BLaER1 (cell line): Measurements from ENCODE around the gene DAPK2.

Experiments
- H3K27ac ChIP-seq: shearing (Covaris generic); formaldehyde crosslinking; 2 replicates; pipeline ENCODE4 v1.8.1; 2022
- H3K27me3 ChIP-seq: shearing (Covaris generic); formaldehyde crosslinking; 2 replicates; pipeline ENCODE4 v1.8.1; 2022
- H3K36me3 ChIP-seq: shearing (Covaris generic); formaldehyde crosslinking; 2 replicates; pipeline ENCODE4 v1.8.1; 2022
- H3K4me1 ChIP-seq: shearing (Covaris generic); formaldehyde crosslinking; 2 replicates; pipeline ENCODE4 v1.8.1; 2022
- H3K4me2 ChIP-seq: shearing (Covaris generic); formaldehyde crosslinking; 2 replicates; pipeline ENCODE4 v1.8.1; 2022
- H3K4me3 ChIP-seq: shearing (Covaris generic); formaldehyde crosslinking; 2 replicates; pipeline ENCODE4 v1.8.1; 2022
- H3K9ac ChIP-seq: shearing (Covaris generic); formaldehyde crosslinking; 2 replicates; pipeline ENCODE4 v1.8.1; 2022
- H3K9me3 ChIP-seq: shearing (Covaris generic); formaldehyde crosslinking; 2 replicates; pipeline ENCODE4 v1.8.1; 2022
- H4K20me1 ChIP-seq: shearing (Covaris generic); formaldehyde crosslinking; 2 replicates; pipeline ENCODE4 v1.8.1; 2022
- Cebpa-rat ChIP-seq: shearing (Covaris generic); IDR thresholded peaks from 2 replicates; pipeline ENCODE4 v1.8.1; 2022

Gene DAPK2

DNA sequence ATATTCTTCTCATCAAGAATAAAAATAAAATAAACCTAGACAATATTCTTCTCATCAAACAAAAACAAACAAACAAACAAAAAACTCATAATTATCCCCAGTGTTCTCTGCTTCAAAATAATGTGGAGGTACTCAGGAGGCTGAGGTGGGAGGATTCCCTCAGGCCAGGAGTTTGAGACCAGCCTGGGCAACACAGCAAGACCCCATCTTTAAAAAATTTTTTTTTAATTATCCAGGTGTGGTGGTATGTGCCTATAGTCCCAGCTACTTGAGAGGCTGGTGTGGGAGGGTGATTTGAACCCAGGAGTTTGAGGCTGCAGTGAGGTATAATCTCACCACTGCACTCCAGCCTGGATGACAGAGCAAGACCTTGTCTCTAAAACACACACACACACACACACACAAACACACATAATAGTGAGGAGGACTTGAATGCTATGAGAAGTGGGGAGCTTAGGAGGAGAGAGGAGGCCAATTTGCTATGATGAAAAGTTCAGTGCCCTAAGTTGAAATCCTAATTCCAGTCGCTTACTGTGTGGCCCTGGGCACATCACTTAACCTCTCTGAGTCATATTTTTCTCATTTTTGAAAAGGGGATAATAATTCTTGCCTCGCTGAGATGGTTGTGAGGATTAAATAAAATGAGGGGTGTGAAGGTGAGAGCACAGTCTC is 176.8 kb downstream of the DAPK2 start:
- Histone ChIP-seq H3K27ac (no peak overlapping the region), H4K20me1 (no peaks in the 10 kb centered on the region), H3K9ac (no peak overlapping the region), H3K36me3 (no peaks in the 10 kb centered on the region), H3K4me3 (no peak overlapping the region), H3K9me3 (no peaks in the 10 kb centered on the region), H3K27me3 (no peaks in the 10 kb centered on the region), H3K4me1 (no peaks in the 10 kb centered on the region), H3K4me2 (no peak overlapping the region)
- no peak for TF ChIP-seq Cebpa-rat

DNA sequence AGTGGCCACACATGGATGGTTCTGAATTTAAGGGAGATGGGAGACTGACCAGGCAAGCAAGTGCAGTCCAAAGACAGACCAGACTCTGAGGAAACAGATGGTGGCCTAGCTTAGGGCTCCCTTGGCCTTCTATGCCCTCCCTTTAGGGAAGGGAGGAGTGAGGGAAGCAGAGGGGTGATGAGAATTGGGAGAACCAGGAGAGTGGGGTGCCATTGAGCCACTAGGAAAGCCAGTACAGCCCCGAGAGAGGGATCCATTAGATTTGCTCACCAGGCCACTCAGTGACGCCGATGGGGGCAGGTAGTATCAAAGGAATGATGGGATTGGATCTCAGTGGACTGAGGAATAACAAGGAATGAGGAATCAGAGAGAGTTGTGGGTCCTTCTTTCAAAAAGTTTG is 182.1 kb downstream of the DAPK2 start:
- no peak for TF ChIP-seq Cebpa-rat
- H3K36me3 ChIP-seq, result no peaks in the 10 kb centered on the region
- H3K27ac ChIP-seq, result no peak overlapping the region

DNA sequence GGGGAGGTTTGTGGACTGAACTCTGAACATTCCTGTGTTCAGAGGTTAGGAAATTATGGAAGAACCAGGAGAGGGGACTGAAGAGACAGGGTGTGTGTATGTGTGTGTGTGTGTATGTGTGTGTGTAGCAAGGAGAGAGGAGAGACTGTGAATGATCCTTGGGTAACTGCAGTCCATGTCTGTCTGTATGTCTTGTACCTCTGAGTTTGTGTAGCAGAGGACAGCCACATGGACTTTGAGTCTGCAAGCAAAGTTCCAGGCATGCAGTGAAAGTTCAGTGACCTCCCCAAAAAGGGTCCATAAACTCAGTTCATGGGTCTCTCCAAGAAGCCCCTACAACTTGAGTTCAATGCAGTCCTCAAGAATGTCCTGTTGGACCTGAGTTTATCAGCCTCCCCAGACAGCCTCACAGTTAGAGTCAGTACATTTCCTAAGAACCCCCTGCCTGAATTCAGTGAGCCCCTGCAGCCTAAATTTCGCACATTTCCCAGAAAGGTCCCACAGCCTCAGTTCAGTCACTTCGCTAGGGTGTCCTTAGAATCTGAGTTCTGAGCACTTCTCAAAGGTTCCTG is 184.3 kb downstream of the DAPK2 start:
- H3K27ac ChIP-seq, result no peak overlapping the region
- no peaks in the 10 kb centered on the region for H4K20me1 ChIP-seq
- H3K4me3 ChIP-seq, result no peak overlapping the region
- TF ChIP-seq Cebpa-rat, result no peak
- H3K27me3 ChIP-seq, result no peaks in the 10 kb centered on the region
- no peak overlapping the region for H3K4me2 ChIP-seq
- H3K9ac ChIP-seq, result no peak overlapping the region
- no peaks in the 10 kb centered on the region for H3K9me3 ChIP-seq
- no peaks in the 10 kb centered on the region for H3K36me3 ChIP-seq
- H3K4me1 ChIP-seq, result peaks cover 18% of the 10 kb centered on the region

More for the DNA sequence above, 182.1 kb downstream of the DAPK2 start:
- Histone ChIP-seq H4K20me1 (no peaks in the 10 kb centered on the region), H3K4me3 (no peak overlapping the region), H3K4me1 (peaks cover 18% of the 10 kb centered on the region), H3K27me3 (no peaks in the 10 kb centered on the region), H3K9me3 (no peaks in the 10 kb centered on the region), H3K4me2 (no peak overlapping the region), H3K9ac (no peak overlapping the region)

DNA sequence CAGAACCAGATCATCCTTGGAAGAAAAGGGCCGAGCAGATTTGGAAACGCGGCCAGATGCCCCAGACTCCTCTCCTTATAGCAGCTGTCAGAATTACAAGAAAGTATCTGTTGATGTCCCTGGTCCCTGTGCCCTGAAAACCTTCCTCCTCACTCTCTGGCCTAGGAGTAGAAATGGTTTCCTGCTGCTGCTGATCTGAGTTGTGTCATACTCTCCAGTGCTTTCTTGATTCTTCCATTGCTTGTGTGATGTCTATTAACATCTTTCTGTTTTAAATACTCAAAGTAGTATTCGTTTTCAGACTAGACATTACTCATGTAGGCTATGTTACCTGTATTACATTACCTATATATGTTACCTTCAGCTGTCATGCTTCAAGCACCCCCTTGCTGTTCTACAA is 185.7 kb downstream of the DAPK2 start:
- peaks cover 18% of the 10 kb centered on the region for H3K4me1 ChIP-seq
- no peak overlapping the region for H3K27ac ChIP-seq
- H3K4me2 ChIP-seq, result peak overlapping the region; percentile 56
- no peaks in the 10 kb centered on the region for H4K20me1 ChIP-seq
- H3K9ac ChIP-seq, result no peak overlapping the region
- H3K36me3 ChIP-seq, result no peaks in the 10 kb centered on the region
- no peak overlapping the region for H3K4me3 ChIP-seq
- H3K9me3 ChIP-seq, result no peaks in the 10 kb centered on the region
- H3K27me3 ChIP-seq, result no peaks in the 10 kb centered on the region
- TF ChIP-seq Cebpa-rat, result no peak

DNA sequence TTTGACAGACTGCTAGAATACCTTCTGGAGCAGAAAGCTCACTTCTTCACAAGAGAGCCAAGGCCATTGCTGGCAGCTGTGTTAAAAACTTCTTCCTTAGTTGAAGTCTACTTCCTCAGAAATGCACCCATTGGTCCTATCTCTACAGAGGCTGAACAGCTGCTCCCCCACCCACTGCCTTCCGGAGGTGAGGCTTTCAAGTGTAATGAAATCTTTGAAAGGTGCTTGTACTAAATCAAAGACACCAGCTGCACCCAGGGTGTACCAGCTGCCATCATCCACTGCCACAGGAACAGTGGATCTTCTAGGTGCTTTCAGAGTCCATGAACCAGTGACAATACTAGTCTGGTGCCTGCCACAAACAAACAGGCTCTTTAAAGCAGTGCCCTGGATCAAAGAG is 186.1 kb downstream of the DAPK2 start:
- Histone ChIP-seq H3K27me3 (no peaks in the 10 kb centered on the region), H3K9ac (no peak overlapping the region), H3K4me1 (peaks cover 18% of the 10 kb centered on the region), H3K9me3 (no peaks in the 10 kb centered on the region), H4K20me1 (no peaks in the 10 kb centered on the region), H3K4me2 (peak overlapping the region; percentile 56), H3K27ac (no peak overlapping the region), H3K4me3 (no peak overlapping the region), H3K36me3 (no peaks in the 10 kb centered on the region)
- TF ChIP-seq Cebpa-rat, result no peak

DNA sequence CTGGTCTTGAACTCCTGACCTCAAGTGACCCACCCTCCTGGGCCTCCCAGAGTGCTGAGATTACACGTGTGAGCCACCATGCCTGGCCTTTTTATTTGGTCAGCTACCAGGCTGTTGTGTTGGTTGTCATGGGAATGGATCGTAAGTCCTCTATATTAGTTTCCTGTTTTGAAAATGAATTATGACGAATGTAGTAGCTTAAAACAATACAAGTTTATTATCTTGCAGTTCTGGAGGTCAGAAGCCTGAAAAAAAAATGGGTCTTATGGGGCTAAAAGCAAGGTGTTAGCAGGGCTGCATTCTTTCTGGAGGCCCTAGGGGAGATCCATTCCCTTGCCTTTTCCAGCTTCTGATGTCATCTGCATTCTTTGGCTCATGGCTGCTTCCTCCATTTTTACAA is 187.4 kb downstream of the DAPK2 start:
- Histone ChIP-seq H3K9ac (no peak overlapping the region), H3K4me1 (peaks cover 18% of the 10 kb centered on the region), H3K27ac (no peak overlapping the region), H3K4me3 (no peak overlapping the region), H3K9me3 (no peaks in the 10 kb centered on the region), H3K27me3 (no peaks in the 10 kb centered on the region), H3K36me3 (no peaks in the 10 kb centered on the region), H4K20me1 (no peaks in the 10 kb centered on the region), H3K4me2 (no peak overlapping the region)
- no peak for TF ChIP-seq Cebpa-rat

DNA sequence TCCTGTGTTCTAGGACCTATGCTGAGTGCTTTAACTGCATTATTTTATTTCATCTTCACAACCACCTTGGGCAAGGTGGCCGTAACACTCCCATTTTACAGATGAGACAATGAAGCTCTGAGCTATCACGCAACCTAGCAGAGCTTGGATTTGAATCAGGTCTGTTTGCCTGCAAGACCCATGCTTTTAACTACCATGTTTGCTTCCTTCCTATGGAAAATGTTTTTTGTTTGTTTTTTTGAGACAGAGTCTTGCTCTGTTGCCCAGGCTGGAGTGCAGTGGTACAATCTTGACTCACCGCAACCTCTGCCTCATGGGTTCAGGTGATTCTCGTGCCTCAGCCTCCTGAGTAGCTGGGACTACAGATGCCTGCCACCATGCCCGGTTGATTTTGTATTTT is 187.8 kb downstream of the DAPK2 start:
- no peak overlapping the region for H3K9ac ChIP-seq
- H3K4me3 ChIP-seq, result no peak overlapping the region
- H3K27me3 ChIP-seq, result no peaks in the 10 kb centered on the region
- H3K36me3 ChIP-seq, result no peaks in the 10 kb centered on the region
- no peaks in the 10 kb centered on the region for H4K20me1 ChIP-seq
- TF ChIP-seq Cebpa-rat, result no peak
- no peak overlapping the region for H3K4me2 ChIP-seq
- no peaks in the 10 kb centered on the region for H3K9me3 ChIP-seq
- H3K27ac ChIP-seq, result no peak overlapping the region
- peaks cover 18% of the 10 kb centered on the region for H3K4me1 ChIP-seq

DNA sequence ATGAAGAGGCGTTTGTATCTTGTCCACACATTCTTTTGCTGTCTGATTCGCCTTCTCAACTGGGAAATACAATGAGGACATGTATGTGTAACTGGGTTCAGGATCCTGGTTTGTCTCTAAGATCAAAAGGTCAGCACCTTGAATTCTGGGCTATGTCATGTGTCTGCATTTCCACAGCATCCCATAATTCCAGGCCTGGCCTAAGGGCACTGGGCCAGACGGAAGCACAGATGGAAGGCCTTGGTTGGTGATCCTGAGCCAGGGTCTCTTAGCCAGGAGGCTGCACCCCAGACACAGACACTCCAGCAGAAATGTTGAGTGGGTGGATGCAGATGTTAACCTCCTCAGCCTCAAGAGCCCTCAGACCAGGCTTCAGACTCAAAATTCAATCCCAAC is 188.8 kb downstream of the DAPK2 start:
- no peak overlapping the region for H3K9ac ChIP-seq
- no peaks in the 10 kb centered on the region for H3K36me3 ChIP-seq
- TF ChIP-seq Cebpa-rat, result no peak
- no peak overlapping the region for H3K4me2 ChIP-seq
- H3K4me3 ChIP-seq, result no peak overlapping the region
- no peaks in the 10 kb centered on the region for H4K20me1 ChIP-seq
- peaks cover 18% of the 10 kb centered on the region for H3K4me1 ChIP-seq
- H3K27ac ChIP-seq, result no peak overlapping the region
- no peaks in the 10 kb centered on the region for H3K27me3 ChIP-seq
- H3K9me3 ChIP-seq, result no peaks in the 10 kb centered on the region
